ENCODE results near the gene OGDHL.
"Not testable (repeated sequence)": the region's sequence is repeated elsewhere in the genome, so short reads cannot be mapped to it uniquely, and the experiment has no call there.

Gene OGDHL

DNA sequence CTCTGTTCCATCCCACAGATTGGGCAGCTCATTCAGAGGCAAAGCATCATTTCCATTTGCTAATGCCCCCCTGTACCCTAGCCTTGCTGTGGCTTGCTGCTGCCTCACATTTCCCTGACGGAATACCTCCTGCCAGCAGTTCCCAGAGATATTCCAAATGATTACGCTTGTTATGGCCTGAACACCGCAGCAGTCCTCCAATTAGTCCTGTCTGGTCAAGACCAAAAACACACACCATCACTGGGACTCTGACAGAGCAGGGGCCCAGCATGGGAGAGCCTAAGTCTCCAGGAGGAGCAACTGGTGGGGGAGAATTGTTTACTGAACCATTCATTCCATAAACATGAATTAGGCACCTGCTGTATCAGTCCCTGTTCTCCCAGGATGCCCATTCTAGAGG lies 6.1 kb downstream of the OGDHL start:
- no peak for DNase-seq (ENCODE audit: low spot score)

DNA sequence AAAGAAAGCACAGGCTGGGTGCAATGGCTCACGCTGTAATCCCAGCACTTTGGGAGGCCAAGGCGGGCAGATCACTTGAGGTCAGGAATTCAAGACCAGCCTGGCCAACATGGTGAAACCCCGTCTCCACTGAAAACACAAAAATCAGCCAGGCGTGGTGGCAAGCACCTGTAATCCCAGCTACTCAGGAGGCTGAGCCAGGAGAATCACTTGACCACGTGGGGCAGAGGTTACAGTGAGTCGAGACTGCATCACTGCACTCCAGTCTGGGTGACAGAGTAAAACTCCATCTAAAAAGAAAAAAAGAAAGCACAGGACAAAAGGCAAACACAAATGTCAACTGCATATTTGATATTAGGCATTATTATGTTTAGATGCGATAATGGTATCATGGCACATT lies 7.2 kb downstream of the OGDHL start:
- DNase-seq (ENCODE audit: low spot score): not testable (repeated sequence)

DNA sequence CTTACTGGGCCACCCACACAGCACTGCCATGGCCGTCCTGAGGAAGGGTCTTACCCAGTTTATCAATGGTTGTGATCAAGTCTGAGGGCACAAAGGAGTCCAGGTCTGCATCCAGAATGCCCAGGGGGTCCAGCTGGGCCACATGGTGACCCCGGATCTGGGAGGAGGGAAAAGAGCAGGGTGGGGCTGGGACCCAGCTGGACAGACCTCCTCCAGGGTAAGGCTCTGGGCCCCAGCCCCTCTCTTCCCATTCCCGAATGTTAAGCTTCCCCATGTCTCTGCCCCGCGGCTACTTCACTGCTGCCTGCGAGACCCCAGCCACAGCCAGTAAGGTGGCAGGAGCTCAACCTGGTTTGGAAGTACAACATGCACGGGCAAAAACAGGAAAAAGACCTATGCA lies 9.5 kb downstream of the OGDHL start:
- DNase-seq (ENCODE audit: low spot score): no peak

DNA sequence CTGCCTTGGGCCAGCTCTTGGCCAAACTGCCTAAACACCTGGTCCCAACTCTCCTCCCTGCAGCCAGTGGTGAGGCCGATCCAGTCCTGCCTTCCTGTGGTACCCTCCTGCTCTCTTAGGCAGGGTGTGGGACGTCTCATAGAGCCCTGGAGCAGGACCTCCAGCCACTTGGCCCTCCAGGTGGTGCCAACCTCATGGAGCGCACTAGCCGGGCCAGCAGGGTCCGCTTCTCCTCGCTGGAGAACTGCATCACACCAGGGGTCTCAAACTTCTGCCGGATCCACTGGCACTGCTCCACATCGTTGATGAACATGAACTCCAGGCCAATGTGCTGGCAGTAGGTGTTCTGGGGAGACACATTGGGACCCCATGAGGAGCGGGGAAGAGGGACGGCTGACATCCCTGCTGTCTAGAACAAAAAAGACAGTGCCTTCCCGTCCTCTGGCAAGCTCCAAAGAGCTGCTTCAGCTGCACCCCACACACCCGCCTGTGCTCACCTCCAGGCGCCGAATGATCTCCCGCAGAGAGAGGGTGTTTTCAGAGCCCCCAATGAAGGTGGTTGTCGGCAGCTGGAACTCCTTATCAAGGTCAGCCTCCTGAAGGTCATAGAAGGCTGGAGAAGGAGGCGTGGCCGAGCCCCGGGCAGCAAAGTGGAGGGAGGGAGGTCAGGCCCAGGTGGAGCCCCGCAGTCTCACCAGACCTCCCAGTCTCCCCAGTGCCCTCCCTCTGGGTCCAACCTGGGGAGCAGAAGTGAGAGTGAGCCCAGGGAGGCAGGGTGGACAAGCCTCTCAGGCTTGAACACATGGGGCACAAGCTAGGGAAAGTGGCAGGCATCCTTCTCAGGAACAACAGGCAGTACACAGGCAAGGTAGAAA lies 10.2 kb downstream of the OGDHL start:
- no peak for DNase-seq (ENCODE audit: low spot score)

DNA sequence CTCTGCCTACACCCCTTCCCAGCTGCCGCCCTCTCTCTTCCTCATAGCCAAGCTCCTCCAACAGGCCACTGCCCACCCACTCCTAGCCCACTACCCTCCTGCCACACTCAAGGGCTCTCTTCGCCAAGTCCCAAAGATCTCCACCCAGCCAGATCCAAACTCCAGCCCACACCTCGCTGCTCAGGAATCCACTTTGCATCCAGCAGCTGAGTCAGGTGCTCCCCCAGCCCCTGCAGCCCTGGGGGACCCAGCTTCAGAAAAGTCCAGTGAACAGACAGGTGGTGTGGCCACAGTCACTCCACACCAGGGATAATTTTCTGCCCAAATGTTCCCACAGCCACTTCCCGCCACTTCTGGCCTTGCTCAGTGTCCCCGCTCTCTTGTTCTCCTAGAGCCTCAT lies 10.9 kb downstream of the OGDHL start:
- DNase-seq (ENCODE audit: low spot score): peak; percentile 5

DNA sequence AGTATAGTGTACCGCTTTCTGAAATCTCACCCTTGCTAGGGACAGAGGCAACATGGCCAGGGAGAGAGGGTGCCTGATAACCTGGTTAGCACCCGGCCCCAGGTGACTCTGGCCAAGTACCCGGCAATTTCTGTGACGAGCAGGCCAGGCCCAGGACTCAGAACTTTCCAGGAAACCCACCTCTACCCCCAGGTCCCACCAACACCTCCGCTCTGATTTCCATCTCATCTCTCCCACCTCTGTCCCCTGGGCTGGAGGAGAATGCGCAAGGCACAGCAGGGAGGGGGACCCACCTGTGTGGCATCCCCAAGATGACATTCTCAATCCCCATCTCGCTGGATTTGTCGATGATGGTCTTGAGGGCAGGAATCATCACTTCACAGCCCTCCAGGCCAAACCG lies 11.6 kb downstream of the OGDHL start:
- peak; percentile 4 for DNase-seq (ENCODE audit: low spot score)

DNA sequence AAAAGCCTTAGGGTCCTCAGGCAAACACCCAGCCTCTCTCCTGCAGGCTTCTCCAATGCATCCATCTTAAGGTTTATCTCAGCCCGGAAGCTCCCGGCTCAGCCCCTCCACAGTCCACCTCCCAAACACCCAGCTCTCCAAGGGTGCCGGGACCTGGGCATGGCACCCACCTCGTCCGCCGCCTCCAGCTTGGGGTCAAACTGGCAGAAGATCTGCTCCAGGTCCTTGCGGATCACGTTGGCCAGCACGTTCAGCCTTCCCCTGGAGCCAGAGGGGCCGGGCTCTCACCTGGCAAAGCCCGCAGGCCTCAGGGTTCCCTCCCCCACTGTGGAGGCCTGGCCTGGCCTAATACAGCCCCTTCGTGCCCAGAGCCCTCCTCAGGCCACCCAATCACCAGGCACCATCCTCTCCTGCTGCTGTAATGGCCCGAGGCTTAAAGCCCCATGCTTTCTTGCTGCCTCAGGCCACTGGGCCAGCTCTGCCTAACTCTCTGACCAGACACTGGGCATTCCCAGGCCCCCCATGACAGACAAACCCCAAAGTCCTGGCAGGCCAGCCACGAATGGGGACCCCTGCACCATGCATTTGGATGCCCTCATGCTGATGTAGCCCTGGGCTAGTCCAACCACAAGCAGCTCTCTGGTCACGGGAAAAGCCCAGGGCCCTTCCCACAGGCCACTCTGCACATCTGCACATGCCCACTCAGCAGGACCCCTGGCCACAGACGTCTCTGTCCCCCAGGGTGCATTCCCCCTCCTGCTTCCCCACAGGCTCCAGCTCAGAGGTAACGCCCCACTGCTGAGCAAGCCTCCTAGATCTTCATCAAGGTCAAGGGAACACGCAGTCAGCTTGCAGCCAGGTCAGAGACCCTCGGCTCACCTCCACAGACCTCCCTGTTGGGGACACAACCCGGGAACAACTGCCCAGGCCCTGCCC lies 12.3 kb downstream of the OGDHL start:
- DNase-seq (ENCODE audit: low spot score): peak; percentile 3

DNA sequence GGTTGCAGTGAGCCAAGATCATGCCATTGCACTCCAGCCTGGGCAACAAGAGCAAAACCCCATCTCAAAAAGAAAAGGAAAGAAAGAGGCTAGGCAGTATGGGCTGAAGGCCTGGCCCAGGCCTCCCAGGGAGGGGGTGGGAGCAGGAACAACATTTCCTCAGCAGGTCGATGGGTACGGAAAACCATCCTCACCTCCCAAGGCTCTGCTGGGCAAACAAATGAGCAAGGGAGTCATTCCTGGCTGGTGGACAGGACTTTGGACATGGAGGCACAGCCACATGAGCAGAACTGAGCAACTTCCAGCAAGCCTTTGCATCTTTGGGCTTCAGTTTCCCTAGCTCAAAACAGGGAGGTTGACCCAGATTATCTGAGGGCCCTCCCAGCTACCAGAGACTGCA lies 13.0 kb downstream of the OGDHL start:
- no peak for DNase-seq (ENCODE audit: low spot score)

DNA sequence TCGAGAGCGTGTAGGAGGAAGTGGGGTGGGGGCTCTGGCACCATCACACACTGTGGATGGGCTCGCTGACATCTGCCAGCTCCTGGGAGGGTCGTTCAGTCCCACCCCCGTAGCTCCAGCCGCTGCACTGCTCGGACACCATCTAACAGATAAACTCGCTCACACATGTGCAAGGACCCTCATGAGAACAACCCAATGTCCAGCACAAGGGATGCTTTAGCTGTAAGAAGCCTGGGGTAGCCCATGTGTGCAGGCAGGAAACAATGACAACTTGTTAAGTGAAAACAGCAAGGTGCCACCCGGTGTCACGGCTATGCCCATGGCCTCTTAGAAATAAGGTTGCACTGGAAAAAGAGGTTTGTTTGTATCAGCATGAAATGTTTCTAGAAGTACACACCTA lies 14.1 kb downstream of the OGDHL start:
- DNase-seq (ENCODE audit: low spot score): no peak

DNA sequence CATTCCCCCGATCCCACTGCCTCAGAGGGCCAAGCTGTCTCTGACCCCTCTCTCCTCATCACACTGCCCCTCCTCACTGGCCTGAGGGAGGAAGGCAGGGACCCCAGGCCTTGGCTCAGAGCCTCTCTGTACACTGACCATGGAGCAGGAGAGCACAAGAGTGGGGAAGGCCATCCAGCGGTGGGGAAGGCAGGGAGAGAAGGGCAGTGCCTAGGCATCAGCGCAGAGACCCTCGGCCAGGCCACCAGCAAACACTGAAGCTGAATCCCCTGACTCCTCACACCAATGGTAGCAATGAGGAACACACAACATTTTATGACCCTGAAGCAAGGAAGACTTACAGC lies 14.8 kb downstream of the OGDHL start:
- DNase-seq (ENCODE audit: low spot score): peak; percentile 2

DNA sequence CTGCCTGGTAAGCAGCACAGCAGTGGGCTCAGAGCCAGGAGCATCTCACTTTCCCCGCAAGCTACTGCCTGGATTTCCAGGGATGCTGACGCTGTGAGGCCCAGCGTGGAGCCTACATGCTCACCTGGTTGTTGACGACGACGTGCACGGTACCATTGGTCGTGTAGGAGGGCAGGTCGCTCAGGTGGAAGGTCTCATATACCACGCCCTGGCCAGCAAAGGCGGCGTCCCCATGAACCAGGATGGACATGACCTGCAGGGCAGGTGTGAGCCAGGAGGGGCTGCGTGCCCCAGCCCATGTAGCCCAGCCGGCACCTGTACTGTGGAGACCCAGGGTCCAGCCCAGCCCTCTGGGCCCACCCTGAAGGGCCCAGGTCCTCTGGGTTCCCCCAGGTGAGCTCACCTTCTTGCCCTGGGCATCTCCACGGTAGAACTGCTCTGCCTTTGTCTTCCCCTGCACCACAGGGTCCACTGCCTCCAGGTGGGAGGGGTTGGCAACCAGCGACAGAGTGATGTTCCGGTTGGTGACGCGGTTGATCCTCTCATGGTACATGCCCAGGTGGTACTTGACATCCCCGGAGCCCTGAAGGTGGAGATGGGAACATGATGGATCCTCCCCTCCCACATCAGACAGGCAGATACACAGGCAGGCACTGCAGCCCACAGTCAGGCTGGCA lies 15.4 kb downstream of the OGDHL start:
- peak; percentile 3 for DNase-seq (ENCODE audit: low spot score)

DNA sequence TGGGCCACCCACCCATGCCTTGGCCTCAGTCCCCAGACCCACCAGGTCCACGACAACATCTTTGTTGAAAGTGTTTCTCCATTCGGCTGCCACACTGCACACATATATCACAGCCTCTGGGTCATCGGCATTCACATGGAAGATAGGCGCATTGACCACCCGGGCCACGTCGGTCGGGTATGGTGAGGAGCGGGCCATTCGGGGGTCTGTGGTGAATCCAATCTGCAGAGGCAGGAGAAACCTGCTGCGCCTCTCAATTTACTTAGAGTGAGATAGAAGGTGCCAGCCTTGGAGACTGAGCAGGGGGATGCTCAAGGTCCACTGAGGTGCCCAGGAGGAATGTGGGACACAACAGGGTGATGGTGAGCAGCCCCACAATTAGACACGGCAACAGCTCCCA lies 16.4 kb downstream of the OGDHL start:
- no peak for DNase-seq (ENCODE audit: low spot score)

DNA sequence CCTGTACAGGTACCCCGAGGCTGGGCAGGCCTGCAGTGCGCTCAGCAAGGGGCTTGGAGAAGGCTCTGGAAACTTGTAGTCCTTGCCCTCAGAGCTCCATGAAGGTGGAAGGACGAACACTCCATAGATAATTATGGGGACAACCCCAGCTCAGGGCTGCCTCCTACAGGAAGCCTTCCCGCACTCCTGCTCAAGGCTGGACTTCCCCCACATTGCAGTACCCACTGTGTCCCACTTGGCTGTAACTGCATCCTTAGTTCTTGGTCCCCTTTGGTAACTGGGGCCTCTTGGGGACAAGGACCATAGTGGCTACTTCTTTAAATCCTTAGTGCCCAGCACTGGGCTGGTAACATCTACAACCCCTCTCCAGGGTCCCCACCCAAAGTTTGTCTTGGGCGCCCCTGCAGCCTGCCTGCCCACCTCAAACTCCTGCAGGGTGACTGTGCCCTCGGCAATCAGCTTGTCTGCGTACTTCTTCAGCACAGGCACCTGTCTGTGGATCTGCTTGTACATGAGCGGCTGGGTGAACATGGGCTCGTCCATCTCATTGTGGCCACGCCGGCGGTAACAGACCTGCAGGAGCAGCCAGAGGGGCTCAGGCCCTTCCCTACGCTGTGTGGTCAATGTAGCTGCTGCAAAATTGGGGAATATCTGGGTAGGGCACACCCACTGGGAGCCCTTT lies 17.1 kb downstream of the OGDHL start:
- DNase-seq (ENCODE audit: low spot score): peak; percentile 51

DNA sequence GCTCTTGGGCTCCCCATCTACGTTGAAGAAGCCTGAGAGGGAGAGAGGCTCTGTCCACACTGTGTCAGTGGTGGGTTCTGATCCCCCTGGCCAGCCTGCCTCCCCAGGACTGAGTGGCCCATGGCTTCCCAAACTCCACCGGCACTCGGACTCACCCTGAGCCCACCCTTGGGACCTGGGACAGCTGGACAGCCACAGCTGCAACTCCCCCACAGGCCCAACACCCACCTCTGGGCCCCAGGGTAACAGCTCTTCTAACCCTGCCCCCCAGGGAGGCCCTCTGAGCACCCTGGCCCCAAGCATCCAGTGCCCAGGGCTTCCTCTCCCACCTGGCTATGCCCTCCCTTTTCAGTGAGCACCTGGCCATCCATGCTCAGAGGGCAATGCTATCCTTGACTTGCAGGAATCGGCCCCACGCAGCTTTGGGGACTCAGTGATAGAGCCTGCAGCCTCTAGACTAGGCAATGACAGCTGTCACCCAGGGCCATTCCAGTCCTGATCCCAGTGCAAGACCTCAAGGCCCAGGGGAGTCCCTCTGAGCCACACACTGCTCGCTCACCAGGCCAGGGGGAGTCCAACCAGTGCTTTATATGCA lies 17.9 kb downstream of the OGDHL start:
- no peak for DNase-seq (ENCODE audit: low spot score)

DNA sequence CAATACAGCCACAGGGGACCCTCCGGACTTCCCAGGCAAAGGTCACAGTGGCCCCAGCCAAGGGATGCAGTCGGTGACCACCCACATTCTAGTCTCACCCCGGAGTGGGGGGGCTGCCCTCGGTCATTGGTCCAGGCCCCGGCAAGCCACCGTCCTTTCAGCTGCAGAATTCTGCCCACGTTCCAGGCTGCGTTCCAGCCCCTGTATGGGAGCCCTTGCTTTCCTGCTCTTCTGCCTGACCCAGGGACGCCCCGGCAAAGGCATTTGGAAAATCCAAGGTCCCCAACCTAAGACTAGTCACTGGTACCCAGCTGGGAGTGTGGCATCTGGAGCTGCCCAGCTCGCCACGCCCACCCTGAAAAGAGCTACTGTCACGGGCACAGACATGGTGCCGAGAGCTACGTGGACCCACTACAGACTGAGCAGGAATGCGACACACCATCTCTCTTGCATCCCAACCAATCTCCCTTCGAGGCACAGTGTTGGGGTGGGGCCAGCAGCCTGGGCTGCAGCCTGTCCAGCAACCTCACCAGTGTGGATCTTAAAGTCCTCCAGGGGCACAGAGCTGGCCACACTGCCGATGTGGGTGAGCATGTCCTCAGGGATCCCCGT lies 18.6 kb downstream of the OGDHL start:
- peak; percentile 7 for DNase-seq (ENCODE audit: low spot score)

DNA sequence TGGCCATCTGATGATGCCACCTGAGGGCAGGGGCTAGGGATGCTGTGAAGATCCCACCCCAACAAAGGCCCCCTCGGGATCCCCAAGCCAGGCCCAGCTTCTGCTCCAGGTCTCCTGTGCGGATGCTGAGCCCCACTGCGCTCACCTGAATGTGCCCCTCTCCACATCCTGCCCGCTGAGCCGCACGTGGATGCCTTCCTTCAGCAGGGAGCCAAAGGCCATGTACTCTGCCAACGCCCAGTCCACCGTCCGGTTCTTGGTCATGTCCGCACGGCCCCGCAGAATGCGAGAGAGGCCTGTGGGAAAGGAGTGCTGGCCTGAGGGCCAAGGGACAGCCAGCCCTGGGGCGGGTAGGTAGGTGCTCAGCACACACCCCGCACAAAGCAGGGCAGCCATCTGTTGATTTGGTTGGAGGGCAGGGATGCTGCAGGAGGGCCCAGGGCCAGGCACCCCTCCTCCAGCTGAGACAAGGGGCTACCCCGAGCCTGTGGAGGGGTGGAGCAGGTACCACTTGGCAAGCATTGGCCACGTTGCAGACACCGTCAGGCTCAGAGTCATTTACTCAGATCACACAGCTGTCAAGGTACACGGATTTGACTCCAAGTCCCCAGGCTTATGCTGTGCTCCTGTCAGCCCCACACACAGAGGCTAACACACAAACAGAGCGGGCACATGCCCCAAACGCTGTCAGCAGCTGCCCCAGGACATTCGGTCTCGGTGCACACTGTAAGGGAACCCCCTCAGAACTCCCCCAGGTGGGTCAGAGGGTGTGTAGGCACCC lies 19.2 kb downstream of the OGDHL start:
- DNase-seq (ENCODE audit: low spot score): peak; percentile 6

DNA sequence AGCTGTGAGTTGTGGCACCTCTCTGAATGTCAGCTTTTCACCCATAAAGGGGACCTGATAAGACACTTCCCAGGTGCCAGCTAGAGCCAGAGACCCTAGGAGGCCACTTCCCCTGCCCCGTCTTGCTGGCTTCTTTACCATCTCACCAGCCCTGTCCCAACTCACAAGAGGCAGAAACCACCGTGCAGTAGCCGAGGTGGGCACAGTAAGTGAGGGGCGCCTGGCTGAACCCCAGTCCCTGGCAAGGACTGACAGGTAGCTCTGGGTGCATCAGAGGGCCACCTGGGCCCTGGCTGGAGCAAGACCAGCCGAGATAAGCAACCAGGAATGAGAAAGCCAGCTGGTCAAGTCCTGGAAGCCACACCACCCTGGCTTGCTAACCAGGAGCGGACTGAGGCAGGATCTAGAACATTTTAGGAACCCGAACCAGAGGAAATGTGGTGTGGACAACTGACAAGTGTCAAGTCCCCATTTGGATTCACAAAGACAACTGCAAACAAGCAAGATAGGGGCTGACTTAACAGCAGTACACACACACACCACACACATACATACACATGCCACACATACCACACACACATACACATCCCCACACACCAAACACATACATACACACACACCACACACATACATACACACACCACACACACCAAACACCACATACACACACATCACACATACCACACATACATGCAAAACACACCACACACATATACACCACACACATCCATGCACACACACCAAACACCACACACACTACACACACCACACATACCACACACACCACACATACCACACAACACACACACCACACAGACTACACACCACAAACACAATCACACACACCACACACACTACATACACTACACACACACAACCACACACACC lies 20.8 kb downstream of the OGDHL start:
- peak; percentile 4 for DNase-seq (ENCODE audit: low spot score)

DNA sequence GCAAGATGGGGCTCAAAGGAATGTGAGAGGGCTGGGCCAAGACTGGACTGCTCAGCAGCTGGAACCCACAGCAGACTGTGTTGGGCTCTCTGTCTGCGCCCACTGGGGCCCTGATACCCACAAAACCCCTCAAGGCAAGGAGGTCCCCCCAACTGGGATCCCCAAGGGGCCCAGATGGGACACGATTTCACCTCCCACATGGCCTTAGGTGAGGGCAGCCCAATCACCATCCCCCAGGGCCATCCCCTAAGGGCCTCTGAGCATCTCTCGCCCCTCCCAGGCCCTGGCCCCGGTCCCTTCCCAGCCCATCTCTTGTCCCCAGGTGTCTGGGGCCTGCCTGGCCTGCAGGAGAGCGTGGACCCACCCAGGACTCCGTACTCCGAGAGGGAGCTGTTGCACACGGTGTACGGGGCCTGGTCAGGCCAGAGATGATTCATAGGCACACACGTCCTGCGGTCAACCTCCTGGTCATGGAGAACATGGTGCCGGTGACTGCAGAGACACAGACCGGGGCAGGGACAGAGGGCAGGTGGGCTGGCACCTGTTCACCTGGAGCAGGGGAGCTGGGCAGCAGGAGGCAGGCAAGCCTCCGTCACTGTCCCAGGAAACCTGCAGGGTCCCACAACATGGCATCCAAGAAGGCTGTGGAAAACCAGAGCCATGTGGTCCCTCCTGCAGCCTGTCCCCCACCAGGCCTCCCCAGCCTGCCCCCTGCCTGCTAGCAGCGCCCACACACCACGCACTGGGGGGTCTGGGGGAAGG lies 21.6 kb downstream of the OGDHL start:
- DNase-seq (ENCODE audit: low spot score): peak; percentile 7

DNA sequence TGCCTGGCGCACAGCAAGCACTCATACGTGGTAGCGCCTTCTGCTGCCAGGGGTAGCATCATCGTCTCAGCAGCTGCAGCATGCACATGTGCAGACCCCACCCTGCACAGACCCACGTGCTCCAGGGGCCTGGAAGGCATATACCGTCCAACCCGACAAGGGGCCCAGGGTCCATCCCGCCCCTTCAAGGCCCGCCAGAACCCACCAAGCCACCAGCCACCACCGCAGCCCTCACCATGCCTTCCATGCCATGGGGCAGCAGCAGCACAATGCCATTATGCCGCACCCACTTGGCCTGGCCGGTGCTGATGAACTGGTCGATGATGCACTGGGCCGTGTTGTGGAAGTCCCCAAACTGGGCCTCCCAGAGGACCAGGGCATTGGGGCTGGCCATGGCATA lies 22.7 kb downstream of the OGDHL start:
- DNase-seq (ENCODE audit: low spot score): peak; percentile 3
